GM21360 (cell line): Measurements from ENCODE around the gene LCN12.

Experiments
- ATAC-seq: cut with Tn5 transposase; IDR thresholded peaks from one replicate; pipeline ENCODE4 v1.9.1; 2021; ENCODE audit warnings: mild to moderate bottlenecking, moderate library complexity; ENCODE audit not compliant: unreplicated experiment

Gene LCN12

DNA sequence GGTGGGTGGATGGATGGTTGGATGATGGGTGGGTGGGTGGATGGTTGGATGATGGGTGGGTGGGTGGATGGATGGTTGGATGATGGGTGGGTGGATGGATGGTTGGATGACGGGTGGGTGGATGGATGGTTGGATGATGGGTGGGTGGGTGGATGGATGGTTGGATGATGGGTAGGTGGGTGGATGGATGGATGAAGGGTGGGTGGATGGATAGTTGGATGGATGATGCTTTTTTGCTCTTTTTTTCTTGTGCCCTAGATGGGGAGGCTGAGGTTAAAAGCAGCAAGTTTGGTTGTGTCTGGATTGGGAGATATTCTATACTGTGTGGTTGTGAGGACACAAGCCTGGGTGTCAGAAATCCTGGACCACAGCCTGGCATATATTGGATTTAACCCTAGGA, 5.4 kb downstream of the LCN12 start:
- ATAC-seq: no peak

DNA sequence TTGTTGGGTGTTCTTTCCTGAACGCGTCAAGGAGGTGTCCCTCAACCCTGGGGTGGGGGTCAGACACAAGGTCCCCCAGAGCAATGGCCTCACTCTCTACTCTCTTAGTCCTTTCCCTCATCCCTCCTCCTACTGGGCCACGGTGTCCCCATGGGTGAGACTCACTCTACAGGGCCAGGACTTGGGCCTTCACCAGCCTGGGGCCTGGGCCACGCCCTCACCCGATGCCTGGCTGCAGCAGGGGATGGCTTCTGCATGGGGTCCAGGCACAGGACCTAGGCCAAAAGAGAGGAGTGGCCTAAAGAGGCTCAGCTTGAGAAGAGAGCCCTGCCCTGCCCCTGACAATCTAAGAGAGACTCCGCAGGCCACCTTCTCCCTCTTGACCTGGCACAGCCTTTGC, 5.8 kb downstream of the LCN12 start:
- ATAC-seq: no peak

DNA sequence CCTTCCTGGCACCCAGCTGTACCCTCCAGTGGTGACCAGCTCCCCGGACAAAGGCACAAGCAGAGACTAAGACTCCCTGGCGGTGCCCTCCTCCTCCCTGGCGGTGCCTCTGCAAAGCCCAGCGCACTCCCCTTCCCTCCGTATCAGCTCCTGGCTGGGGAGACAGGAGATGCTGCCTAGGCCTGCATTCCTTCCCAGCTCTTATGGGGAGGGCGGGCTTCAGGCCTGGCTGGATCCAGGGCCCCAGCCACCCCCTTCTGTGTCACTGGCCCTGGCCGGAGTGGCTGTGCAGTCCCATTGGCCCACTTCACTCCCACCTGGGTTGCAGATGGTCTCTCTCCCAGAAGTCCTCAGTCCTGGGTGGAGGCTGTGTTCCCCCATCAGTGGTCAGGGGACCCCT, 6.4 kb downstream of the LCN12 start:
- ATAC-seq: no peak

DNA sequence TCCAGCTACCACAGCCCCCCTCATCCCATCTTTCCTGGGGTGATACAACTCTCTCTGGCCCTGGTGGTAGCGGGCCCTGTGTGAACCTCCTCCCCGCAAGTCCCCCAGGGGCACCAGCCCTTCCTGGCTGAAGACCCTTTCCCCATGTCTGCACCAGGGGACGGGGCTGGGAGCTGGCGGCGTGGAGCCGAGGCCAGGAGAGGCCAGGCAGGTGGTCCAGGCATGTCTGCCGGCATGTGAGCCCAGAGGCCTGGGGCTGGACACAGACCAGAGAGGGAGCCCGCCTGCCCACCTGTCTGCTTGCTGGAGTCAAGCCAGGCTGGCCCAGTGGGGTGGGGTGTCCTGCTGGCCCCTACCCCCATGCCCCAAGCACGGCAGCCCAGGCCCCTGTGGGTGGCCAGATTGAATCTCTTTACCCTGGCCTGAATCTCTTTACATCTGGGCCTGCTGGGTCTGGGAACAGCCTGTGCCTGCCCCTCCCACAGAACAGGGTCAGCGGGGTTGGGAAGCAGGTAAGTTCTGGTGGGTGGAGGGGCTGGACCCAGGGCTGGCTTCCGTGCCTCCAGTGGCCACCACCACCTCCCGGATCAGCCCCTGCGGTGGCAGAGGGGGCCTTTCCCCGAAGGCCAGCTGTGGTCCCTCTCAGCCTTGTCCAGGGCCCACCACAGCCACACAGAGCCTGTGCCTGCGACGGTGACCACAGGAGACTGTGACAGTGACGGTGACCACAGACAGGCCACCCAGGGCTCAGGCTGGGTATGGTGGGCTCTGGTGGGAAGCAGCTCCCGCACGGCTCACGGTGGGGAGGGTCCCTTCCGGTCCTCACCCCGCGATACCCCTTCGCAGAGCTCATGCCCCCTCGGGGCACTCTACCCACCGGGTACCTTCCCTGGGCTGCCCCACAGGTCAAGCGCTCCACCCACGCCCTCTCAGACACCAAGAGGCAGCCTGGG, 7.1 kb downstream of the LCN12 start:
- ATAC-seq: no peak

DNA sequence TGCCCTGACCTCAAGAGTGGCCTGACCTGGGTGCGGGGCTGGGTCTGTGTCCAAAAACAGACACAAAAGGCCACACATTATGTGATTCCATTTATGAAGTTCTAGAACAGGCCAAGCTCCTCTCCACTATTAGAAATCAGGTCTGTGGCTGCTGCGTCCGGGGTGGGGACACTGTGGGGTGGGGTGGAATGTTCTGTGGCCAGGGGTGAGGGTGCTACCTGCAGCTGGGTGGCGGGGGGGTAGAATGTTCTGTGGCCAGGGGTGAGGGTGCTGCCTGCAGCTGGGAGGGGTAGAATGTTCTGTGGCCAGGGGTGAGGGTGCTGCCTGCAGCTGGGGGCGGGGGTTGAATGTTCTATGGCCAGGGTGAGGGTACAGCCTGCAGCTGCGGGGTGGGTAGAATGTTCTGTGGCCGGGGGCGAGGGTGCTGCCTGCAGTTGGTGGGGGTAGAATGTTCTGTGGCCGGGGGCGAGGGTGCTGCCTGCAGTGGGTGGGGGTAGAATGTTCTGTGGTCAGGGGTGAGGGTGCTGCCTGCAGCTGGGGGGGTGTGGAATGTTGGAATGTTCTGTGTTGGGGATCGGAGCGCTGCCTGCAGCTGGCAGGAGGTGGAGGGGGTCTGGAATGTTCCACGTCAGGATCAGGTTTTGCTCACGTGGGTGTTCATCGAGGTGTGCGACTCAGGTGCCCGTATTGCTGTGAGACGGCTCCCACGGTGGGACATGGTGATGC, 8.3 kb downstream of the LCN12 start:
- ATAC-seq: no peak

DNA sequence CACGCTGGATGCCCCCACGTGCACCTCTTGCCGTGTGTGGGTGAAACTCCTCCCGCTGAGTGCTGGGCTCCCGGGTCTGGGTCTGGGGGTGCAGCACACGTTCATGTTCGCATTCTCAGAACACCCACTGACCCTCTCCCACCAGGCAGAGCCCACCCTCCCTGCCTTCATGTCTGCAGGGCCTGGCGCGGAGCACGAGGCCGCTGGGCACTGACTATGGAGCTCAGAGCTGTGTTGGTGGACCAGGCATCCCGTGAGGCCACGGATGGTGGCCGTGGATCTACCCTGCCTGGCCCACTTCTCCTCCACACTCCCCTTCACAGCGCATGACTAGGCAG, 8.8 kb downstream of the LCN12 start:
- ATAC-seq: no peak

DNA sequence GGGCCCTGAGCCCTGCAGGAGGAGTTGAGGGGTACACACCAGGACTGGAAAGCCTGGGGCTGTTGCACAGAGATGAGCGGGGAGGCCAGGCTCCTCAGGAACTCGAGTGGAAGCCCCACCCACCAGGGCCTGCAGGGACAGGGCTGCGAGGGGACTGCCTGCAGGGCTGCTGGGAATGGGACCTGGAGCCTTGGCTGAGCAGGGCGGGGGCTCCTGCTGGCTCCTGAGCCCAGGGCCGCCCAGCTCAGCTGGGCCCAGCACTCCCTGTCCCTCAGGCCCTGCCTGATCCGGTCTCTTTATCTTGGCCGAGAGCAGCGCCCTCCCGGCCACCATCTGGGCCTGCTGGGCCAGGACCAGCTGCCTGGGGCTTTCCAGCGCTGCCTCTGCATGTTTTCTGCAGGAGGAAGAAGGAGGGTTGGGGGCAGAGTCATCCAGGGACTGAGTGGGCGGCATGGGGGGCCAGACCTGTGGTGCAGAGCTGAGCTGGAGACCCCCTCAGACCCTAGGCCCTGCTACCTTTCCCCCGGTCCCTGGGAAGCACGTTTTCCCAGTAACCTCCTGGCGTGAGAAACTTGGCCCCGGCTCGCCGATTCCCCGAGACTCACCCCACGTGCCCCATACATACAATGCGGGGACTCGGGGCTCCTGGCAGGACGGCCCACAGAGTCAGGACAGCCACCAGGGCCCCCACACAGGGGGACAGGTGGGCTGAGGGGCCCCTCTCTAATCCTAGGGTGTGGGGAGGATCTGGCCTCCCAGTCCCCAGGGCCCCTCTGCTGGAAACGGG, 9.4 kb downstream of the LCN12 start:
- no peak for ATAC-seq

DNA sequence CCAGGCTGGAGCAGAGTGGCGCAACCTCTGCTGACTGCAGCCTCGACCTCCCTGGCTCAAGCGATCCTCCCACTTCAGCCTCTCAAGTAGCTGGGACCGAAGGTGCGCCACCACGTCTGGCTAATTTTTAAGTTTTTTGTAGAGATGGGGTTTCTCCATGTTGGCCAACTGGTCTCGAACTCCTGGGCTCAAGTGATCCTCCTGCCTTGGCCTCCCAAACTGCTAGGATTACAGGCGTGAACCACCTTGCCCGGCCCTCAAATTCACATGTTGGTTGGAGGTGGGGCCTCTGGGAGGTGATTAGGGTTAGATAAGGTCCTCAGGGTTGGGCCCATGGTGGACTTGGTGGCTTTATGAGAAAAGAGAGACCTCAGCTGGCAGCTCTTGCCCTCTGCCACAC, 10.1 kb downstream of the LCN12 start:
- ATAC-seq: no peak

DNA sequence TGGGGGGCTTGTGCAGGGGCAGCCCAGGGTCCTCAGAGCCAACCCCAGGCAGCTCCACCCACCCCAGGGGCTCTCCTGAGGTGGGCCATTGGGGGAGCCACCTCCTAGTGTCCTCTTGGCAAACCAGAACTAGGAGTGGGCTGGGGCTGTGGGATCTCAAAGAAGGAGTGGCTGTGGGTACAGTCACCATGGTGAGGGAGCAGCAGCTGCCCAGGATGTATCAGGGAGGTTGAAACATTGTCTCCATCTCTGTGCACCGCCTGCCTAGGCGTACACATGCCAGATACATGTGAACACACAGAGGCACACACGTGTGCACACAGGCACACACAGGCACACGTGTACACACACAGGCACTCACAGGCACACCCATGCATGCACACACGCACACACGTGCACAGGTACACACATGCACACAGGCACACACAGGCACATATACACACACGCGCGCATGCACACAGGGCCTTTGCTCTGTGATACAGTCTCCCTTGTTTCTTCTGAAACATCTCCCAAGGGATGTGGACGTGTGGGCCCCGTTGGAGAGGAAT, 10.7 kb downstream of the LCN12 start:
- no peak for ATAC-seq

DNA sequence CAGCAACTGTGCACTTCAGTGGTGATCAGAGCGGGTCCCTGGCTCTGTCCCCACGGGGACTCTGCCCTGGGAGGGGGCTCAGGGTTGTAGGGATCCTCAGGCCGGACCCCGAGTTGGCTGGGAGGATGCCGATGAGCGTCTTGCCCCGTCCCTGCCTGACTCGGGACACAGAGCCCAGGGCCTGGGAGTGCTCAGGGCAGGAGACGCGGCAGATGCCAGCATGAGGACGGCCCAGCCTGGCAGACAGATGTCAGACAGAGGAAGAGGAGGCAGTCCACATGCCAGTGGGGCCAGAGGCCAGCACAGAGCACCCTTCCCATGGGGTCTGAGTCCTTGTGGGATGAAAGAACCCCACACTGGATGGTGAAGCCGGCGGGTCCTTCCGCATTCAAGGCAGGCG, 11.3 kb downstream of the LCN12 start:
- no peak for ATAC-seq

DNA sequence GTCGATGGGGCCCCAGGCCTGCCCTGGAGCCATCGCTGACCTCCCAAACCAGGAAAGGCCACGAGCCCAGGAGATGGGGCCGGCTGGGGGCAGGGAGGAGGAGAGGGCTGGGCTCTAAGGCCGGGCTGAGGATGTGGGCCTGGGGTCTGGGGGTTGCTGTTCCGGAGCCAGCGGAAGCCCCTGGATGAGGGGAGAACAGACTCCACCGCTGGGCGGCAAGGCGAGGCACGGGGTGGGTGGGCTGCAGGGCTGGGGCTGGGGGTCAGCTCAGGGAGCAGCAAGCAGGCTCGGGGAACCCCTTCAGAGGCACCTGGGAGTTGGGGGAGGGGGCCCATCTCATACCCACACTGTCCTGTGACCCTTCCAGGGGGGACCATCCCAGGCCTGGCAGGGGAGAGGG, 11.7 kb downstream of the LCN12 start:
- no peak for ATAC-seq

DNA sequence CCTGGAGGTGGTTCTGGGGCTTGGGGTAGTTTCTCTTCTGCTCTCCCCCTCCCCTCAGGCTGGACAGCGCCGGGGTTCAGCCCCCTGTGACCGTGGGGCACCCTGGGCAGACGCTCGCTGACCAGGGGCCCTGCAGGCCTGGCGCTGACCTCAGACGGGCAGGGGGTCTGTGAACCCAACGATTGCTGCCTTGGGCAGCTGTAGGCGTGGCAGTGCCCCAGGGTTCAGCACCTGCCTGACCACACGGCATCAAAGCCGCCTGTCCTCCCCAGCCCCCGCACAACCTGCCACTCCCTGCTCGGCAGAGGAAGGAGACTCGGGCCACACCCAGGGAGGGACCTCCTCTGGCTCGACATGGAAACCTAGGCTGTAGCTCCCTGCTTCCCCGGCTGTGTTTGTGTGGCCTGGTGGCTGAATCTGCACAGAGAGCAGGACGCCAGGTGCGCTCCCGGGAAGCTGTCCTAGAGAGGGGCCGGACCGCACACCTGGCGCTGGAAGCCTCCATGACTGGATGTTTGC, 12.2 kb downstream of the LCN12 start:
- ATAC-seq: no peak

DNA sequence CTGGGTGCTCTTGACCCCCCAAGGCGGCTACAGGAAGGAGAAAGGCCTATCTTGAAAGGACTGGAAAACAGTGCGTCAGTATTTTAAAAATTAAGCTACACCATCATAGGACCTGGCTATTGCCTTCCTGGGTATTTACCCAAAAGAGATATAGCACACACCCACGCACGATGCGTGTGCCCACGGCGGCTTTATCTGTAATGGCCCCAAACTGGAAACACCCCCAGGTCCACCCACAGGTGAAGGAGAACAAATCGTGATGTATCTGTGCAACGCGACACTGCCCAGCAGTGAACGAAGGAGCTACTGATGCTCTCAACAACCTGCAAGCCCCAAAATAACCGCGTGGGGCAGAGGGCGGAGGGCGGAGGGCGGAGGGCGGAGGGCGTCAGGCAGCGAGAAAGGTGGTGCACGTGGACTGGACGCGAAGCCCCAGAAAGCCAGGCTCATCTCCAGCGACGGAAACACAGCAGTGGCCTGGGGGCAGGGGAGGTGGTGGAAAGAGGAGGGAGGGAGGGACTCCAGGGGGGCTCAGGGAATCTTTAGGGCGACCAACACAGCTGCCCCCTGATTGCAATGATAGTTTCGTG, 12.9 kb downstream of the LCN12 start:
- no peak for ATAC-seq

DNA sequence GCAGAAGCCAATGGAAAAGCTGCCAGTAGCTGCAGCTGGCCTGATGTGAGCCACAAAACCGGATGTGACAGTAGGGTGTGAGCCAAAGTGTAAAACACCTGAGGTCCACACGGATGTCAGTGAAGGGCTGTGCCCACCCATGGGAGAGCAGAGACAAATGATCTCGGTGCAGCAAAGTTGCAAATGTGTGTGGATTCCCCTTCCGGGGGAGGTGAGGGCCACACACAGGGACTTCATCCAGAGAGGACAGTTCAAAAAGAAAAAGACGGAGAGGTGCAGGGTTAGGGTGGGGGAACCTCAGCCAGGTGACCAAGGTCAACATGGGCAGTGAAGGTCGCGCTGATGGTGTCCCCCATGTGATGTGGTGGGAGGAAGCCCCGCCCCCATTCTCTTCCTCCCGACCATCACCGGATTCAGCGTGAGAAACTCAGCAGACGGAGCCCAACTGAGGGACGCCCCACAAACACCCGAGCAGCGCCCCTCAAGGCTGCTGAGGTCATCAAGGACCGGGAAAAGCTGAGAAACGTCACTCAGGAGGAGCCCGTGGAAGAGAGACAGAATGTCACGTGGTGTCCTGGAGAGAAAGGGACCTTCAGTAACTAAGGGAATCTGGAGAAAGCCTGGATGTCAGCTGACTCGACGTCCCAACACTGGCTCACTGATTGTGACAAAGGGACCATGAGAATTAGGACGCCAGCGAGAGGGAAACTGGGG, 13.9 kb downstream of the LCN12 start:
- ATAC-seq: no peak

DNA sequence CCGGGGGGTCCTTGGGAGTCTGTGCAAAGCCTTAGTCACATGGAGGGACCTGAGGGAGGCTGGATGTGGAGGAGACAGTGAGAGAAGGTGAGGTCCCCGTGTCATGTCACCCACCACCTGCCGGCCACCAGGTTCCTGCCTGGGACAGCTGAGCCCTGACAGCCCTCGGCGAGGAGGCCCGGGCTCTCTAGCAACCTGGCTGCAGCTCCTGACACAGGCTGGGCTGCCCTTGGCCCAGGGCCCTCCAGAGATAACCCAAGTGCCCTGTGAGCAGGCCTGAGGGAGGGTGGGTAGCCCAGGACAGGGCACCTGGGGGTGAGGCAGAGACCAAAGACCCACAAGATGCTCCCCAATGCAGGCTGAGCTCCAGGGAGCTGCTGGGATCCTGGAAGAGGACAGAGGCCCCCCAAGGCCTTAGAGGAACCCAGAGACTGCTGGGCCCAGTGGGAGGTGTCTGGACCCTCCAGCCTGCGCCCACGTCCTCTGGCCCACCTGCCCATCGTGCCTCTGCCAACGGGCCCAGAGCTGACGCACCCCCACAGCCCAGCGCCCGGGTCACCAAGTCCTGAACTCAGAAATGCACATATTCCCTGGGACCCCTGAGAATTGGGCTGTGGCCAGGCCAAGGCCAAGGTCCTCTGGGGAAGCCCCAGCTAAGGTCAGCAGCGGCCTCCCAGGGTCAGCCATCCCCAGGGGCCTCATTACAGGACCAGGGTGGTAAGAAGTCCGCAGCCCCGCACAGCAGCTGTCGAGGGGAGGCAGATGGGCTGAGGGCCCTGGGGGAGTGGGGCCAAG, 16.5 kb downstream of the LCN12 start:
- ATAC-seq: no peak

DNA sequence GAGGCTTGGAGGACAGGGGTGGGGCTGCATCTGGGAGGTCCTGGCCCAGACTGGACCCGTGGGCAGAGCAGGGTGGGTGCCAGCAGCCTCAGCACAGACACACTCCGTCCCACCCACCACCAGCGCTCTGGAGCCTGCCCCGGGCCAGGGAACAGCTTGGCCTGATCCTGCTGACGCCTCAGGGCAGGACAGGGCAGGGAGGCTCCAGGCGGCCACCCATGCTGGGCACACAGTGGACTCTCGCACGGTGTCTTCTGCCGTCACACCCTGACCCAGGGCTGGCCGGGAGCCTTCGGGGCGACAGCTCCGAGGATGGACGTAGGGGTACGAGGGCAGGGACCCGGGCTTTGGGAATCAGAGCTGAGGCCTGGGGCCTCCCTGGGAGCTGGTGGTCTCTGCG, 17.1 kb downstream of the LCN12 start:
- no peak for ATAC-seq

DNA sequence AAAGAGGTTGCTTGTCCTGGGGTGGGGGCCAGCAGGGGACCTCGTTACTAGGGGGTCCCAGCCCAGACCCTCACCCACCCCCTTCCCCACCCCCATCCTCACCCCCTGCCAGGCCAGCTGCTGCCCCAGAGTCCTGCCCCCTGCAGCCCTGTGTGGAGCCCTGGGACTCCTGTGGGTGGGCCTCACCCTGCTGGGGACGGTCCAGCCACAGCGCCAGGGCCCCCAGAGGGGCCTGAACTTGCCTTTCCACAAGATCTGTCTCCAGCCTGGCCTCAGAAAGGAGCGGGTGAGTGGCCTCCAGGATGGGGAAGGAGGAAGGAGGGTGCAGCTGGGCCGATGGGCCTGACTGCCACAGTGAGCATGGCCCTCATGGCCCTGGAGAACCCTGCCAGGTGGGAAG, 17.7 kb downstream of the LCN12 start:
- no peak for ATAC-seq

DNA sequence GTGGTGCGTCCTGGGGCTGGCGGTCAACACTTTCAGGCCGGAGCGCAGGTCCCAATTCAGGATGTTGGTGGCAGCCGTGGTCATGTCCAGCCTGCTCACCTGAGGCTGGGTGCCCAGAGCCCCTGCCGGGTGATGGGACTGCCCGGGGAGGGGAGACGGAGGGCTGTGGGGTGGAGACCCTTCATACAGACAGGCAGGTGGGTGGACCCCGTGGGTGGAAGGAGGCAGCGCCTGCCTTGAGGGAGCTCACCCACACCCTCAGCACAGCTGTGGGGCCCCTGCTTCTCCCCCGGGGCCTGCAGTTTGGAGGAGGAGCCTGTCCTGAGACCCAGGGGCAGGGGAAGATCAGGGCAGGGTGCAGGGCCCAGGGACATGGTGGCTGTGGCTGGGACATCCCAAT, 18.3 kb downstream of the LCN12 start:
- ATAC-seq: no peak

DNA sequence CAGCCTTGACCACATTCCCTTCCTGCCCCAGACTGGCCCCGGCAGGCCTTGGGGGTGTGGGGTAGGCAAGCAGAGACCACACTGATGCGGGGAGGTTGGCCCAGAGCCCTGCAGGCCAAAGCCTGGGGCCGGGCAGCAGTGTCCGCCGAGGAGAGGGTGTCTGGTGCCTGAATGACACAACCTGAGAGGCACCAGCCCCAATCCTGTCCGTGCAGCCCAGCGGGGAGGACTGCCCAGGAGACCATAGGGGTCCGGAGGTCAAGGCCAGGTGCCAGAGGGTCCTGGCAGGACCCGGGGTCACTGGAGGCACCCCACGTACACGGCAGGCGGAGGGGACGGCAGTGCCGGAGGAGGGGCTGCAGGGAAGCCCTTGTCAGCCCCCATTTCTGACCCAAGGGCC, 19.7 kb downstream of the LCN12 start:
- no peak for ATAC-seq
